Measurements from ENCODE around the gene SCRN3.

SCRN3 gene

GRCh38 chr2:174364628-174365027 is 30.9 kb upstream of the SCRN3 start:
- Histone ChIP-seq H3K27ac (ENCODE audit: low read depth, low read length, poor library complexity, severe bottlenecking) (no peak overlapping the region), H2AFZ (ENCODE audit: low read length) (no peak overlapping the region), H3K4me1 (ENCODE audit: insufficient read depth, low read length, severe bottlenecking) (no peaks in the 10 kb centered on the region), H3K4me2 (ENCODE audit: low read length) (no peak overlapping the region), H3K9me2 (ENCODE audit: low read depth, low read length) (no peaks in the 10 kb centered on the region), H3K27me3 (ENCODE audit: insufficient read depth, low read length) (no peaks in the 10 kb centered on the region), H3K9me3 (ENCODE audit: low read length) (peaks cover 10% of the 10 kb centered on the region; the same call in 1 of the 2 replicates), H4K20me1 (ENCODE audit: insufficient read depth, low read length) (no peaks in the 10 kb centered on the region), H3K79me2 (ENCODE audit: insufficient read depth, low read length) (no peaks in the 10 kb centered on the region), H3K36me3 (ENCODE audit: insufficient read depth, low read length) (peaks cover 46% of the 10 kb centered on the region), H3K4me3 (ENCODE audit: low read depth, low read length, poor library complexity, severe bottlenecking) (no peak overlapping the region), H3F3A (ENCODE audit: insufficient read depth, low read length) (no peaks in the 10 kb centered on the region), H3K9ac (ENCODE audit: low read length) (no peak overlapping the region)
- TF ChIP-seq EZH2 (IDR thresholded peaks at IDR 0.05; ENCODE audit: borderline replicate concordance, low read length): no peak
- TF ChIP-seq CTCF (IDR thresholded peaks at IDR 0.05; ENCODE audit: low read length): no peak

DNA sequence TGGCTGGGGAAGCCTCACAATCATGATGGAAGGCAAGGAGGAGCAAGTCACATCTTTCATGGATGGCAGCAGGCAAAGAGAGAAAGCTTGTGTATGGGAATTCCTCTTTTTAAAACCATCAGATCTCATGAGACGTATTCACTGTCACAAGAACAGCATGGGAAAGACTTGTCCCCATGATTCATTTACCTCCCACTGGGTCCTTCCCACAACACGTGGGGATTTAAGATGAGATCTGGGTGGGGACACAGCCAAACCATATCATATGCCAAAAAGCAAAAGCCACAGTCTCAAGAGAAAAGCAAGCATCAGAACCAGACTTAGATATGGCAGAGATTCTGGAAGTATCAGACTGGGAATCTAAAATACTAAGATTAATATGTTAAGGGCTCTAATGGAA is 30.0 kb upstream of the SCRN3 start:
- Histone ChIP-seq H3K27ac (ENCODE audit: low read depth, low read length, poor library complexity, severe bottlenecking) (no peak overlapping the region), H3K4me2 (ENCODE audit: low read length) (no peak overlapping the region), H3K79me2 (ENCODE audit: insufficient read depth, low read length) (no peaks in the 10 kb centered on the region), H3F3A (ENCODE audit: insufficient read depth, low read length) (no peaks in the 10 kb centered on the region), H3K4me1 (ENCODE audit: insufficient read depth, low read length, severe bottlenecking) (no peaks in the 10 kb centered on the region), H4K20me1 (ENCODE audit: insufficient read depth, low read length) (no peaks in the 10 kb centered on the region), H3K36me3 (ENCODE audit: insufficient read depth, low read length) (peaks cover 49% of the 10 kb centered on the region), H3K9me2 (ENCODE audit: low read depth, low read length) (no peaks in the 10 kb centered on the region), H3K9ac (ENCODE audit: low read length) (no peak overlapping the region), H2AFZ (ENCODE audit: low read length) (no peak overlapping the region), H3K4me3 (ENCODE audit: low read depth, low read length, poor library complexity, severe bottlenecking) (no peak overlapping the region), H3K27me3 (ENCODE audit: insufficient read depth, low read length) (no peaks in the 10 kb centered on the region), H3K9me3 (ENCODE audit: low read length) (peaks cover 10% of the 10 kb centered on the region; the same call in 1 of the 2 replicates)
- no peak for TF ChIP-seq CTCF (IDR thresholded peaks at IDR 0.05; ENCODE audit: low read length)
- no peak for TF ChIP-seq EZH2 (IDR thresholded peaks at IDR 0.05; ENCODE audit: borderline replicate concordance, low read length)

- Histone ChIP-seq H3K79me2 (ENCODE audit: insufficient read depth, low read length) (no peaks in the 10 kb centered on the region), H3K36me3 (ENCODE audit: insufficient read depth, low read length) (peaks cover 34% of the 10 kb centered on the region), H3K27me3 (ENCODE audit: insufficient read depth, low read length) (no peaks in the 10 kb centered on the region), H3K27ac (ENCODE audit: low read depth, low read length, poor library complexity, severe bottlenecking) (no peak overlapping the region), H3F3A (ENCODE audit: insufficient read depth, low read length) (0 out of 2 replicates have a peak, but pooled peaks cover 4% of the 10 kb centered on the region), H3K4me2 (ENCODE audit: low read length) (no peak overlapping the region), H3K9ac (ENCODE audit: low read length) (no peak overlapping the region), H3K9me2 (ENCODE audit: low read depth, low read length) (no peaks in the 10 kb centered on the region), H4K20me1 (ENCODE audit: insufficient read depth, low read length) (no peaks in the 10 kb centered on the region), H2AFZ (ENCODE audit: low read length) (no peak overlapping the region), H3K9me3 (ENCODE audit: low read length) (peaks cover 7% of the 10 kb centered on the region; the same call in 1 of the 2 replicates), H3K4me3 (ENCODE audit: low read depth, low read length, poor library complexity, severe bottlenecking) (no peak overlapping the region), H3K4me1 (ENCODE audit: insufficient read depth, low read length, severe bottlenecking) (no peaks in the 10 kb centered on the region)
- TF ChIP-seq EZH2 (IDR thresholded peaks at IDR 0.05; ENCODE audit: borderline replicate concordance, low read length) (no peak), CTCF (IDR thresholded peaks at IDR 0.05; ENCODE audit: low read length) (no peak)
These were observed 26.8 kb upstream of the SCRN3 start for GRCh38 chr2:174368691-174369090.
